ENCODE data around the gene KCNA1. TPM values are rescaled to one million over a fixed set of nuclear protein-coding genes. Genes with fewer than 3 reads are reported as not detected.

KCNA1 gene
- total RNA-seq, 1 experiment from 2014 or later, result not detected

- no TSS peak for BruUV-seq (replicated peaks)
- no peak for DNase-seq (ENCODE audit: low read depth, low spot score)
- no peak overlapping the region for H2AFZ ChIP-seq (ENCODE audit: low read depth, low read length, poor library complexity, severe bottlenecking)
Observed at GRCh38 chr12:4960030-4960429, 50.3 kb downstream of the KCNA1 start.

GRCh38 chr12:4960547-4960946, 50.8 kb downstream of the KCNA1 start:
- H3K4me2 ChIP-seq (ENCODE audit: low read length), result no peak overlapping the region
- CTCF ChIA-PET, result no interaction called here
- intact Hi-C loops (cut with micrococcal nuclease), result no loop called here
- ATAC-seq (no peak), DNase-seq (ENCODE audit: low read depth, low spot score) (no peak)
- H3K9ac ChIP-seq (ENCODE audit: low read length), result no peak overlapping the region
- H3K79me2 ChIP-seq (ENCODE audit: insufficient read depth, low read length), result no peaks in the 10 kb centered on the region
- RAD21 ChIA-PET (ENCODE audit: low non-redundant PET in 1 of 2, low total read pairs in 2 of 2, uncharacterized antibody in 2 of 2, unreplicated experiment in 2 of 2), result no interaction called here
- H3K27me3 ChIP-seq (ENCODE audit: insufficient read depth, low read length), result peaks cover 95% of the 10 kb centered on the region
- H4K20me1 ChIP-seq (ENCODE audit: insufficient read depth), result no peaks in the 10 kb centered on the region
- no peak overlapping the region for H3K4me3 ChIP-seq (replicated peaks in 1 of 2; ENCODE audit: low read depth in 1 of 2, low read length in 2 of 2)
- H3K36me3 ChIP-seq (ENCODE audit: control insufficient read depth in 1 of 2, insufficient read depth in 2 of 2, low read length in 2 of 2), result no peaks in the 10 kb centered on the region
- H3K27ac ChIP-seq (ENCODE audit: low read depth, low read length), result no peak overlapping the region
- TF ChIP-seq RAD21 (IDR thresholded peaks at IDR 0.05; ENCODE audit: low read depth), result no peak
- no peak for TF ChIP-seq ZFX (IDR thresholded peaks at IDR 0.05)
- no peak overlapping the region for H2AFZ ChIP-seq (ENCODE audit: low read depth, low read length, poor library complexity, severe bottlenecking)
- no peaks in the 10 kb centered on the region for H3K9me2 ChIP-seq (ENCODE audit: insufficient read depth)
- BruUV-seq (replicated peaks), result no TSS peak
- no peaks in the 10 kb centered on the region for H3K9me3 ChIP-seq (ENCODE audit: control insufficient read depth in 1 of 2, insufficient read depth in 1 of 2, low read depth in 1 of 2, low read length in 2 of 2)
- POLR2A ChIA-PET, result no interaction called here
- H3K4me1 ChIP-seq (ENCODE audit: control insufficient read depth in 1 of 2, insufficient read depth in 2 of 2, low read length in 2 of 2), result no peaks in the 10 kb centered on the region

More at GRCh38 chr12:4960030-4960429, 50.3 kb downstream of the KCNA1 start:
- POLR2A ChIA-PET, result no interaction called here
- Histone ChIP-seq H3K79me2 (ENCODE audit: insufficient read depth, low read length) (no peaks in the 10 kb centered on the region), H3K9me2 (ENCODE audit: insufficient read depth) (no peaks in the 10 kb centered on the region), H3K9ac (ENCODE audit: low read length) (no peak overlapping the region), H3K9me3 (ENCODE audit: control insufficient read depth in 1 of 2, insufficient read depth in 1 of 2, low read depth in 1 of 2, low read length in 2 of 2) (no peaks in the 10 kb centered on the region), H3K27me3 (ENCODE audit: insufficient read depth, low read length) (peaks cover 92% of the 10 kb centered on the region), H3K4me3 (replicated peaks in 1 of 2; ENCODE audit: low read depth in 1 of 2, low read length in 2 of 2) (no peak overlapping the region), H3K4me2 (ENCODE audit: low read length) (no peak overlapping the region), H3K4me1 (ENCODE audit: control insufficient read depth in 1 of 2, insufficient read depth in 2 of 2, low read length in 2 of 2) (no peaks in the 10 kb centered on the region), H3K27ac (ENCODE audit: low read depth, low read length) (no peak overlapping the region), H3K36me3 (ENCODE audit: control insufficient read depth in 1 of 2, insufficient read depth in 2 of 2, low read length in 2 of 2) (no peaks in the 10 kb centered on the region), H4K20me1 (ENCODE audit: insufficient read depth) (no peaks in the 10 kb centered on the region)
- RAD21 ChIA-PET (ENCODE audit: low non-redundant PET in 1 of 2, low total read pairs in 2 of 2, uncharacterized antibody in 2 of 2, unreplicated experiment in 2 of 2), result no interaction called here
- intact Hi-C loops (cut with micrococcal nuclease), result no loop called here
- no peak for ATAC-seq
- CTCF ChIA-PET, result no interaction called here
- TF ChIP-seq, protein P1, sequence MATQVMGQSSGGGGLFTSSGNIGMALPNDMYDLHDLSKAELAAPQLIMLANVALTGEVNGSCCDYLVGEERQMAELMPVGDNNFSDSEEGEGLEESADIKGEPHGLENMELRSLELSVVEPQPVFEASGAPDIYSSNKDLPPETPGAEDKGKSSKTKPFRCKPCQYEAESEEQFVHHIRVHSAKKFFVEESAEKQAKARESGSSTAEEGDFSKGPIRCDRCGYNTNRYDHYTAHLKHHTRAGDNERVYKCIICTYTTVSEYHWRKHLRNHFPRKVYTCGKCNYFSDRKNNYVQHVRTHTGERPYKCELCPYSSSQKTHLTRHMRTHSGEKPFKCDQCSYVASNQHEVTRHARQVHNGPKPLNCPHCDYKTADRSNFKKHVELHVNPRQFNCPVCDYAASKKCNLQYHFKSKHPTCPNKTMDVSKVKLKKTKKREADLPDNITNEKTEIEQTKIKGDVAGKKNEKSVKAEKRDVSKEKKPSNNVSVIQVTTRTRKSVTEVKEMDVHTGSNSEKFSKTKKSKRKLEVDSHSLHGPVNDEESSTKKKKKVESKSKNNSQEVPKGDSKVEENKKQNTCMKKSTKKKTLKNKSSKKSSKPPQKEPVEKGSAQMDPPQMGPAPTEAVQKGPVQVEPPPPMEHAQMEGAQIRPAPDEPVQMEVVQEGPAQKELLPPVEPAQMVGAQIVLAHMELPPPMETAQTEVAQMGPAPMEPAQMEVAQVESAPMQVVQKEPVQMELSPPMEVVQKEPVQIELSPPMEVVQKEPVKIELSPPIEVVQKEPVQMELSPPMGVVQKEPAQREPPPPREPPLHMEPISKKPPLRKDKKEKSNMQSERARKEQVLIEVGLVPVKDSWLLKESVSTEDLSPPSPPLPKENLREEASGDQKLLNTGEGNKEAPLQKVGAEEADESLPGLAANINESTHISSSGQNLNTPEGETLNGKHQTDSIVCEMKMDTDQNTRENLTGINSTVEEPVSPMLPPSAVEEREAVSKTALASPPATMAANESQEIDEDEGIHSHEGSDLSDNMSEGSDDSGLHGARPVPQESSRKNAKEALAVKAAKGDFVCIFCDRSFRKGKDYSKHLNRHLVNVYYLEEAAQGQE (IDR thresholded peaks at IDR 0.05; ENCODE audit: low read depth), result no peak
